ENCODE results near the gene INMT. TPM values are rescaled to one million over a fixed set of nuclear protein-coding genes. Genes with fewer than 3 reads are reported as not detected.

Gene INMT
- total and polyA plus RNA-seq, 12 donors, result 12.3 to 57.3 (median 26.9) TPM

GRCh38 chr7:30730996-30731395 is 20.9 kb upstream of the INMT start:
- Histone ChIP-seq H3K27me3 (peaks cover 0 to 5% (median 0%) of the 10 kb centered on the region in 7 donors), H3K9me3 (no peaks in the 10 kb centered on the region), H3K27ac (no peak overlapping the region), H3K4me1 (no peaks in the 10 kb centered on the region), H3K36me3 (no peaks in the 10 kb centered on the region), H3K4me3 (no peak overlapping the region)
- no peak for TF ChIP-seq CTCF (IDR thresholded peaks at IDR 0.05)
- no peak for ATAC-seq
- WGBS, 2 donors, result 82% methylated on average over 4 of the region's 4 CpGs
- DNase-seq, result no peak
- intact Hi-C loops (cut with DNase I), result loop anchor here in 4 of 10 donors (10.0 kb wide), 1 partner anchor 106 kb away; no protein-coding TSS in a partner anchor

GRCh38 chr7:30731581-30731980 is 20.4 kb upstream of the INMT start:
- no peaks in the 10 kb centered on the region for H3K36me3 ChIP-seq
- no peak overlapping the region for H3K27ac ChIP-seq
- H3K4me3 ChIP-seq, result no peak overlapping the region
- intact Hi-C loops (cut with DNase I), result loop anchor here in 4 of 10 donors (10.0 kb wide), 1 partner anchor 107 kb away; no protein-coding TSS in a partner anchor
- ATAC-seq (no peak), DNase-seq (no peak)
- H3K9me3 ChIP-seq, result no peaks in the 10 kb centered on the region
- H3K4me1 ChIP-seq, result no peaks in the 10 kb centered on the region
- peaks cover 0 to 5% (median 0%) of the 10 kb centered on the region in 7 donors for H3K27me3 ChIP-seq
- no peak for TF ChIP-seq CTCF (IDR thresholded peaks at IDR 0.05)
- 46 to 58% methylated on average over 11 of the region's 11 CpGs for WGBS, 2 donors

GRCh38 chr7:30732606-30733005 is 19.3 kb upstream of the INMT start:
- H3K4me1 ChIP-seq, result no peaks in the 10 kb centered on the region
- TF ChIP-seq CTCF (IDR thresholded peaks at IDR 0.05), result no peak
- peaks cover 0 to 5% (median 0%) of the 10 kb centered on the region in 7 donors for H3K27me3 ChIP-seq
- intact Hi-C loops (cut with DNase I), result loop anchor here in 4 of 10 donors (10.0 kb wide), 1 partner anchor 108 kb away; no protein-coding TSS in a partner anchor
- no peak overlapping the region for H3K4me3 ChIP-seq
- H3K36me3 ChIP-seq, result no peaks in the 10 kb centered on the region
- DNase-seq (no peak), ATAC-seq (no peak)
- no peak overlapping the region for H3K27ac ChIP-seq
- no peaks in the 10 kb centered on the region for H3K9me3 ChIP-seq
- 89 to 95% methylated on average over 12 of the region's 12 CpGs for WGBS, 2 donors

- intact Hi-C loops (cut with DNase I), result loop anchor here in 4 of 10 donors (10.0 kb wide), 1 partner anchor 108 kb away; no protein-coding TSS in a partner anchor
- no peak for TF ChIP-seq CTCF (IDR thresholded peaks at IDR 0.05)
- 95 to 97% methylated on average over 6 of the region's 6 CpGs for WGBS, 2 donors
Measured at GRCh38 chr7:30733216-30733615, 18.7 kb upstream of the INMT start.

More at GRCh38 chr7:30733216-30733615, 18.7 kb upstream of the INMT start:
- no peaks in the 10 kb centered on the region for H3K9me3 ChIP-seq
- H3K4me3 ChIP-seq, result no peak overlapping the region
- ATAC-seq (no peak), DNase-seq (no peak)
- no peaks in the 10 kb centered on the region for H3K4me1 ChIP-seq
- no peak overlapping the region for H3K27ac ChIP-seq
- no peaks in the 10 kb centered on the region for H3K36me3 ChIP-seq
- H3K27me3 ChIP-seq, result peaks cover 0 to 5% (median 0%) of the 10 kb centered on the region in 7 donors
